Activated naive CD8-positive, alpha-beta T cell treated with anti-CD3 and anti-CD28 coated beads, Interleukin-2, amount 10 ng/mL, durations not matched to agents 7 days and 5 days (primary cell): ENCODE measurements around the gene RALGAPA2. TPM values are rescaled to one million over a fixed set of nuclear protein-coding genes. Genes with fewer than 3 reads are reported as not detected.

Experiments used
- ATAC-seq: fragments of 150-1000 bp; cut with Tn5 transposase; one replicate; pipeline ENCODE4 v1.10.0; 2021; ENCODE audit warnings: low read depth, moderate library complexity
- POLR2A ChIA-PET: fragments of 350-600 bp; sonication (Branson Sonifier 250); formaldehyde crosslinking; loops from one replicate; lab custom pipeline; 2021; ENCODE audit warnings: antibody characterized with exemption; lab: Charles Lee
- DNase-seq: peaks from one replicate; pipeline ENCODE4 v3.0.0; 2021
- H3K27ac Mint-ChIP-seq: one replicate; pipeline ENCODE4 v1.8.0; 2022; ENCODE audit warnings: mild to moderate bottlenecking, mixed read lengths
- H3K27me3 Mint-ChIP-seq: one replicate; pipeline ENCODE4 v1.8.0; 2022; ENCODE audit warnings: mild to moderate bottlenecking, moderate library complexity, mixed read lengths
- H3K36me3 Mint-ChIP-seq: one replicate; pipeline ENCODE4 v1.8.0; 2021; ENCODE audit warnings: mild to moderate bottlenecking, mixed read lengths
- H3K4me1 Mint-ChIP-seq: one replicate; pipeline ENCODE4 v1.8.0; 2021; ENCODE audit warnings: mixed read lengths
- H3K4me3 Mint-ChIP-seq: one replicate; pipeline ENCODE4 v1.8.0; 2022; ENCODE audit warnings: mild to moderate bottlenecking, moderate library complexity, mixed read lengths
- H3K9me3 Mint-ChIP-seq: one replicate; pipeline ENCODE4 v1.8.0; 2021; ENCODE audit warnings: mixed read lengths
- total RNA-seq, 2 experiments: library from RNA; stranded (reverse); gene quantifications; one replicate each; pipeline ENCODE4 v1.2.3, GENCODE V29; 2021

The RALGAPA2 gene
- total RNA-seq, 2 experiments from 2014 or later = 25.1 to 28.6 TPM

- Mint-ChIP-seq H3K27ac (no peak overlapping the region), H3K9me3 (no peaks in the 10 kb centered on the region), H3K36me3 (peaks cover 11% of the 10 kb centered on the region), H3K4me3 (no peak overlapping the region), H3K27me3 (no peaks in the 10 kb centered on the region), H3K4me1 (no peaks in the 10 kb centered on the region)
- DNase-seq (no peak), ATAC-seq (no peak)
- POLR2A ChIA-PET = no interaction called here
These were observed 148.2 kb downstream of the RALGAPA2 start for GRCh38 chr20:20564279-20564678.

GRCh38 chr20:20562507-20562906 lies 149.9 kb downstream of the RALGAPA2 start:
- H3K27me3 Mint-ChIP-seq = no peaks in the 10 kb centered on the region
- no peak overlapping the region for H3K27ac Mint-ChIP-seq

GRCh38 chr20:20561841-20562240 lies 150.6 kb downstream of the RALGAPA2 start:
- Mint-ChIP-seq H3K27me3 (no peaks in the 10 kb centered on the region), H3K27ac (no peak overlapping the region), H3K4me3 (no peak overlapping the region), H3K9me3 (no peaks in the 10 kb centered on the region), H3K4me1 (no peaks in the 10 kb centered on the region), H3K36me3 (peaks cover 21% of the 10 kb centered on the region)
- ATAC-seq (no peak), DNase-seq (no peak)
- POLR2A ChIA-PET = no interaction called here

More at GRCh38 chr20:20562507-20562906, 149.9 kb downstream of the RALGAPA2 start:
- Mint-ChIP-seq H3K36me3 (peaks cover 18% of the 10 kb centered on the region), H3K4me3 (no peak overlapping the region), H3K4me1 (no peaks in the 10 kb centered on the region), H3K9me3 (no peaks in the 10 kb centered on the region)
- DNase-seq (no peak), ATAC-seq (no peak)
- POLR2A ChIA-PET = no interaction called here

GRCh38 chr20:20561172-20561571 lies 151.3 kb downstream of the RALGAPA2 start:
- Mint-ChIP-seq H3K27ac (no peak overlapping the region), H3K9me3 (no peaks in the 10 kb centered on the region), H3K4me3 (no peak overlapping the region), H3K4me1 (no peaks in the 10 kb centered on the region), H3K36me3 (peaks cover 27% of the 10 kb centered on the region), H3K27me3 (no peaks in the 10 kb centered on the region)
- POLR2A ChIA-PET = no interaction called here
- no peak for ATAC-seq
- DNase-seq = no peak

GRCh38 chr20:20557406-20557805 lies 155.0 kb downstream of the RALGAPA2 start:
- Mint-ChIP-seq H3K9me3 (no peaks in the 10 kb centered on the region), H3K36me3 (peaks cover 41% of the 10 kb centered on the region), H3K4me1 (no peaks in the 10 kb centered on the region), H3K27ac (no peak overlapping the region), H3K27me3 (no peaks in the 10 kb centered on the region), H3K4me3 (no peak overlapping the region)
- ATAC-seq = no peak
- DNase-seq = no peak
- POLR2A ChIA-PET = no interaction called here

GRCh38 chr20:20555838-20556237 lies 156.6 kb downstream of the RALGAPA2 start:
- no peak overlapping the region for H3K27ac Mint-ChIP-seq
- no peaks in the 10 kb centered on the region for H3K4me1 Mint-ChIP-seq
- H3K4me3 Mint-ChIP-seq = no peak overlapping the region
- no peak for DNase-seq
- H3K9me3 Mint-ChIP-seq = no peaks in the 10 kb centered on the region
- ATAC-seq = no peak
- peaks cover 36% of the 10 kb centered on the region for H3K36me3 Mint-ChIP-seq
- POLR2A ChIA-PET = no interaction called here
- no peaks in the 10 kb centered on the region for H3K27me3 Mint-ChIP-seq

GRCh38 chr20:20554951-20555350 lies 157.5 kb downstream of the RALGAPA2 start:
- peaks cover 34% of the 10 kb centered on the region for H3K36me3 Mint-ChIP-seq
- DNase-seq (no peak), ATAC-seq (no peak)
- H3K9me3 Mint-ChIP-seq = no peaks in the 10 kb centered on the region
- no peak overlapping the region for H3K4me3 Mint-ChIP-seq
- no peaks in the 10 kb centered on the region for H3K4me1 Mint-ChIP-seq
- POLR2A ChIA-PET = no interaction called here
- no peak overlapping the region for H3K27ac Mint-ChIP-seq
- H3K27me3 Mint-ChIP-seq = no peaks in the 10 kb centered on the region

GRCh38 chr20:20553541-20553940 lies 158.9 kb downstream of the RALGAPA2 start:
- ATAC-seq (no peak), DNase-seq (no peak)
- POLR2A ChIA-PET = no interaction called here
- Mint-ChIP-seq H3K4me1 (no peaks in the 10 kb centered on the region), H3K27ac (no peak overlapping the region), H3K9me3 (no peaks in the 10 kb centered on the region), H3K36me3 (peaks cover 28% of the 10 kb centered on the region), H3K27me3 (no peaks in the 10 kb centered on the region), H3K4me3 (no peak overlapping the region)

GRCh38 chr20:20552076-20552475 lies 160.4 kb downstream of the RALGAPA2 start:
- ATAC-seq = no peak
- peaks cover 8% of the 10 kb centered on the region for H3K4me1 Mint-ChIP-seq
- no peaks in the 10 kb centered on the region for H3K9me3 Mint-ChIP-seq
- no peak overlapping the region for H3K27ac Mint-ChIP-seq
- H3K27me3 Mint-ChIP-seq = no peaks in the 10 kb centered on the region
- peaks cover 24% of the 10 kb centered on the region for H3K36me3 Mint-ChIP-seq
- POLR2A ChIA-PET = no interaction called here
- no peak overlapping the region for H3K4me3 Mint-ChIP-seq
- no peak for DNase-seq

GRCh38 chr20:20551409-20551808 lies 161.0 kb downstream of the RALGAPA2 start:
- no peak overlapping the region for H3K4me3 Mint-ChIP-seq
- H3K4me1 Mint-ChIP-seq = peaks cover 8% of the 10 kb centered on the region
- H3K36me3 Mint-ChIP-seq = peaks cover 18% of the 10 kb centered on the region
- H3K27me3 Mint-ChIP-seq = no peaks in the 10 kb centered on the region
- ATAC-seq (no peak), DNase-seq (no peak)
- H3K27ac Mint-ChIP-seq = no peak overlapping the region
- no peaks in the 10 kb centered on the region for H3K9me3 Mint-ChIP-seq
- POLR2A ChIA-PET = no interaction called here

- Mint-ChIP-seq H3K27me3 (no peaks in the 10 kb centered on the region), H3K4me3 (no peak overlapping the region), H3K4me1 (peaks cover 8% of the 10 kb centered on the region), H3K27ac (no peak overlapping the region), H3K36me3 (peaks cover 10% of the 10 kb centered on the region), H3K9me3 (no peaks in the 10 kb centered on the region)
- DNase-seq (no peak), ATAC-seq (no peak)
- POLR2A ChIA-PET = no interaction called here
These were observed 162.7 kb downstream of the RALGAPA2 start for GRCh38 chr20:20549704-20550103.

- peaks cover 10% of the 10 kb centered on the region for H3K36me3 Mint-ChIP-seq
- ATAC-seq = no peak
- peaks cover 8% of the 10 kb centered on the region for H3K4me1 Mint-ChIP-seq
- H3K4me3 Mint-ChIP-seq = no peak overlapping the region
- POLR2A ChIA-PET = no interaction called here
- H3K27me3 Mint-ChIP-seq = no peaks in the 10 kb centered on the region
- no peak for DNase-seq
- no peak overlapping the region for H3K27ac Mint-ChIP-seq
- H3K9me3 Mint-ChIP-seq = no peaks in the 10 kb centered on the region
These were observed 163.2 kb downstream of the RALGAPA2 start for GRCh38 chr20:20549267-20549612.

- H3K4me3 Mint-ChIP-seq = no peak overlapping the region
- peaks cover 12% of the 10 kb centered on the region for H3K36me3 Mint-ChIP-seq
- POLR2A ChIA-PET = no interaction called here
These were observed 163.7 kb downstream of the RALGAPA2 start for GRCh38 chr20:20548527-20549266.

GRCh38 chr20:20547876-20548266 lies 164.6 kb downstream of the RALGAPA2 start:
- no peak overlapping the region for H3K27ac Mint-ChIP-seq
- POLR2A ChIA-PET = no interaction called here

More at GRCh38 chr20:20548527-20549266, 163.7 kb downstream of the RALGAPA2 start:
- no peak overlapping the region for H3K27ac Mint-ChIP-seq
- H3K4me1 Mint-ChIP-seq = peaks cover 8% of the 10 kb centered on the region
- DNase-seq (no peak), ATAC-seq (no peak)
- H3K27me3 Mint-ChIP-seq = no peaks in the 10 kb centered on the region
- H3K9me3 Mint-ChIP-seq = no peaks in the 10 kb centered on the region

More at GRCh38 chr20:20547876-20548266, 164.6 kb downstream of the RALGAPA2 start:
- no peaks in the 10 kb centered on the region for H3K27me3 Mint-ChIP-seq
- no peaks in the 10 kb centered on the region for H3K9me3 Mint-ChIP-seq
- peaks cover 8% of the 10 kb centered on the region for H3K4me1 Mint-ChIP-seq
- DNase-seq (no peak), ATAC-seq (no peak)
- no peak overlapping the region for H3K4me3 Mint-ChIP-seq
- H3K36me3 Mint-ChIP-seq = peaks cover 15% of the 10 kb centered on the region
